Right kidney (tissue), 9 donors: ENCODE results near the gene PYGO2.

ENCODE experiments used
- DNase-seq: peaks from one replicate; pipeline ENCODE4 v3.0.0-alpha.2; 2016
- long read RNA-seq, 8 donors: transcript quantifications; one replicate each; lab custom pipeline, GENCODE V29; 2026

Gene PYGO2, protein sequence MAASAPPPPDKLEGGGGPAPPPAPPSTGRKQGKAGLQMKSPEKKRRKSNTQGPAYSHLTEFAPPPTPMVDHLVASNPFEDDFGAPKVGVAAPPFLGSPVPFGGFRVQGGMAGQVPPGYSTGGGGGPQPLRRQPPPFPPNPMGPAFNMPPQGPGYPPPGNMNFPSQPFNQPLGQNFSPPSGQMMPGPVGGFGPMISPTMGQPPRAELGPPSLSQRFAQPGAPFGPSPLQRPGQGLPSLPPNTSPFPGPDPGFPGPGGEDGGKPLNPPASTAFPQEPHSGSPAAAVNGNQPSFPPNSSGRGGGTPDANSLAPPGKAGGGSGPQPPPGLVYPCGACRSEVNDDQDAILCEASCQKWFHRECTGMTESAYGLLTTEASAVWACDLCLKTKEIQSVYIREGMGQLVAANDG
- long read RNA-seq, donor 1, transcript PYGO2-202 (3 exons, 3,146 nt), result major isoform, 17 of 17 reads
- long read RNA-seq, donor 1, partial matches to known transcripts, result 0 of 17 reads
- long read RNA-seq, donor 1, other reads (novel, unspliced or antisense), result 0 of 17 reads
- long read RNA-seq, donor 2, transcript PYGO2-202 (3 exons, 3,146 nt), result major isoform, 13 of 13 reads
- long read RNA-seq, donor 2, partial matches to known transcripts, result 0 of 13 reads
- long read RNA-seq, donor 2, other reads (novel, unspliced or antisense), result 0 of 13 reads
- long read RNA-seq, donor 3, transcript PYGO2-202 (3 exons, 3,146 nt), result major isoform, 8 of 8 reads
- long read RNA-seq, donor 3, partial matches to known transcripts, result 0 of 8 reads
- long read RNA-seq, donor 3, other reads (novel, unspliced or antisense), result 0 of 8 reads
- long read RNA-seq, donor 4, transcript PYGO2-202 (3 exons, 3,146 nt), result major isoform, 27 of 53 reads
- long read RNA-seq, donor 4, partial matches to known transcripts, result 26 of 53 reads
- long read RNA-seq, donor 4, other reads (novel, unspliced or antisense), result 0 of 53 reads
- long read RNA-seq, donor 5, transcript PYGO2-202 (3 exons, 3,146 nt), result major isoform, 18 of 18 reads
- long read RNA-seq, donor 5, partial matches to known transcripts, result 0 of 18 reads
- long read RNA-seq, donor 5, other reads (novel, unspliced or antisense), result 0 of 18 reads
- long read RNA-seq, donor 6, transcript PYGO2-202 (3 exons, 3,146 nt), result major isoform, 29 of 29 reads
- long read RNA-seq, donor 6, partial matches to known transcripts, result 0 of 29 reads
- long read RNA-seq, donor 6, other reads (novel, unspliced or antisense), result 0 of 29 reads
- long read RNA-seq, donor 7, transcript PYGO2-202 (3 exons, 3,146 nt), result major isoform, 50 of 50 reads
- long read RNA-seq, donor 7, partial matches to known transcripts, result 0 of 50 reads
- long read RNA-seq, donor 7, other reads (novel, unspliced or antisense), result 0 of 50 reads
- long read RNA-seq, donor 8, transcript PYGO2-202 (3 exons, 3,146 nt), result major isoform, 26 of 26 reads
- long read RNA-seq, donor 8, partial matches to known transcripts, result 0 of 26 reads
- long read RNA-seq, donor 8, other reads (novel, unspliced or antisense), result 0 of 26 reads

DNA sequence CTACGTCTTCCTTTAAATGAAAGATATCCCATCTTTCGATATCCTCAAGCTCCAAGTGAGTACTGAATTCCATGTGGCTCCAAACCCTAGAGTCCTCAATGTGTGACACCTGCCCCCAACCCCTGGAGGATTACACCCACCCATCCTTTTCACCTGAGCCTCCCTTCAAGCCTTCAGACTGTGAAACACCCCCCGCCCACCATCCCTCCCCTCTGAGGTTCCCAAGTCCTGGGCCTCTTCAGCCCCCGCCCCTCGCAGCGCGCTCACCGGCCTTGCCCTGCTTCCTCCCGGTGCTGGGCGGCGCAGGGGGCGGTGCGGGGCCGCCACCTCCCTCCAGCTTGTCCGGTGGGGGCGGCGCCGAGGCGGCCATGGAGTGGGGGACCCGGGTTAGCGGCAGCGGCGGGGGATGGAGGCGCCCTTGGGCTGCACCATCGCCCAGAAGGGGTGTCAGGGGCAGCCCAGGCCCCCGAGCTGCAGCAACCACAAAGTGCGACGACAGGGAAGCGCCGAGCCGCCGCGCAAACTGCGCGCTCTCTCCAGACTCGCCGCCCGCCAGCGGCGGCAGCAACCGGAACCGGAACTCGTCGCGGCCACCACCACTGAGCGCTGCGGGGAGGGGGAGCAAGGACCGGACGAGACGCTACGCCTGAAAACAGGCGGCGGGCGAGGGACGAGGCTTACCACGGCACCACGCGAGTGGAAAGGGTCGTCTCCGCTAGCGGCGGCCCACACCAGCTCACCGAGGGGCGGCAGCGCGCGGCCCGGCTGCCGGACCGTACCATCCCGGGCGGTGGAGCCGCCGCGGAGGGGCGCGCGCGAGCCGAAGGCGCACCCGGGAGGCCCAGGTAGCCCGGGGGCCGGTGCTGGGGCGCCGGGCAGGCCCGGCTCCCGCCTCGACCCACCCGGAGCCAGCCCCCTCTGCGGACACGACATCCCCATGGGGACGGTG lies at the start of gene PYGO2:
PYGO2 (minus strand) TSS at position 576 of the 949 bp plus-strand sequence; CDS start at position 370, 206 bp downstream.
- peak; percentile 99 for DNase-seq

DNA sequence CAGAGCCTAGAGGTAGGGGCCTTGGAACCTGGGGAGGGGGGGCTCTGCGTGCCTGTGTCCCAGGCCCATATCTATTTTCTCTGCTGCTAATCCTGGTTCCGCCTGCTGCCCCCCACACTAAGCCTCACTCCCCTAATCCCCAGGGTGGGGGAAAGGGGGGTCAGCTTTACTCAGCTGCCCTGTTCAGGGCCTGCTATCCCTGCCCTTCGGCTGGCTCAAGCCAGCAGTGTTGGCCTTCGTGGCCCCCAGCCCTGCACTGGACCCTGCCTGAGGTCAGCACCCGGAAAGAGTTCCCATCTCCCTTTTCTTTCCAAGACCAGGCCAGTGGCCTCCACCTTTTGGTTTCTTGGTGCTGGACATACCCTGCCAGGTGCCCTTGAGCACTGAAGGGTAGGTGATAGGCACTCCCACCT lies 49.4 kb upstream of the PYGO2 start:
- DNase-seq, result no peak

DNA sequence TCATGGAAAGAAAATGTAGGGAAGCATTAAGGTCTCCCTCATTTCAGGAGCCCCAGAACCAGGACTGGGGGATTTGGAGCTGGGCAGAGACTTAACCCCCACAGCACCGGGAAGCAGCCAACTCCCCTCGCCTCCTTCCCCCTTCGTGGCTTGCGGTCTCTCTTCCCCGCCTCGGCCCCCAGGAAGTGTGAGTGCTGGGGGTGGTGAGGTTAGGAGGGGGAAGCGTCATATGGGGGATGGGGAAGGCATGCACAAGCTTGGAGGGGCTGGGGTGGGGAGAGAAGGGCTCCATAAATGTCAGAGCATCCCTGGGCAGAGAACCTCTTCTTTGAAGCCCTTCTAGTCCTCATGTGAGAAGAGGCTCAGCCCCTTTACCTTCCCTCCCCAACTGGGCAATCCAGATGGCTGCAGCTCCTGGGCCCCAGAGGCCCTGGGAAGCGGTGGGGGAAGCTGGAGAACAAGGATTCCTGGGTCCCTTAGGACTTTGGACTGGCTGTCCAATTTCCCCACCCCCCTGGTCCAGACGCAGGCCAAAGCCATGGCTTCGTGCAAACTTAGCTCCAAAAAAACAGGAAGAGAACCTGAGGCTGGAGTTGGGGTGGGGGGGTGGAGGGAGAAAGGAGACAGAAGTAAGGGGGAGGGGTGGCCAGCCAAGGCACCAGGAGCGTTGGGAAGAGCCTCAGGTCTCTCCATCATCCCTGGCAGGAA lies 48.8 kb upstream of the PYGO2 start:
- no peak for DNase-seq

GRCh38 chr1:155009742-155010141 lies 48.2 kb upstream of the PYGO2 start:
- no peak for DNase-seq

- no peak for DNase-seq
Measured at GRCh38 chr1:155009221-155009711, 47.7 kb upstream of the PYGO2 start.

GRCh38 chr1:155008015-155008941 lies 46.7 kb upstream of the PYGO2 start:
- no peak for DNase-seq

- DNase-seq, result no peak
Measured at GRCh38 chr1:155007251-155007828, 45.8 kb upstream of the PYGO2 start.

DNA sequence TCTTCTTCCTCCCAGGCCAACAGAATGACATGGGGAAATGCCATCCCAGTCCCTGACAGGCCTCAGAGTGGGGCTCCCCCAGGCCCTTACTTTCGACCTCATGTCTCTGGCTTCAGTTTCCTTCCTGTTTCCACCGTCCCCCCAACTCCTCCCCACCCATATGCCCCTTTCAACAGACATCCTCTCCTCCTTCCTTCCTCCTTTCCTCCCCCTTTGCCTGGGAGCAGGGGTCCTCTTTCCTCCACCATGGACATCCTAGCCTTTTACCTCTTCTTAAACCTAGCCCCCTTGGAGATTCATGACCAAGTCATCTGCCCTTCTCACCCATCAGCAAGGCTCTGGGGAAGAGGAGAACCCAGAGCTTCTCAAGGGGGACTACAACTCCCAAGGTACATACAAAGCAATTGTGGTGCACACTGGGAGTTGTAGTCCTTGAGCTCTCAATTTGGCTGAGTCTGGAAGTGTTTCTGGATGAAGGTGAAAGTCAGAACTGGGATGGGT lies 45.1 kb upstream of the PYGO2 start:
- DNase-seq, result no peak

GRCh38 chr1:155005076-155006011 lies 43.8 kb upstream of the PYGO2 start:
- DNase-seq, result no peak

- DNase-seq, result no peak
Measured at GRCh38 chr1:155004352-155005075, 42.9 kb upstream of the PYGO2 start.

GRCh38 chr1:155003766-155004351 lies 42.3 kb upstream of the PYGO2 start:
- DNase-seq, result peak; percentile 40

DNA sequence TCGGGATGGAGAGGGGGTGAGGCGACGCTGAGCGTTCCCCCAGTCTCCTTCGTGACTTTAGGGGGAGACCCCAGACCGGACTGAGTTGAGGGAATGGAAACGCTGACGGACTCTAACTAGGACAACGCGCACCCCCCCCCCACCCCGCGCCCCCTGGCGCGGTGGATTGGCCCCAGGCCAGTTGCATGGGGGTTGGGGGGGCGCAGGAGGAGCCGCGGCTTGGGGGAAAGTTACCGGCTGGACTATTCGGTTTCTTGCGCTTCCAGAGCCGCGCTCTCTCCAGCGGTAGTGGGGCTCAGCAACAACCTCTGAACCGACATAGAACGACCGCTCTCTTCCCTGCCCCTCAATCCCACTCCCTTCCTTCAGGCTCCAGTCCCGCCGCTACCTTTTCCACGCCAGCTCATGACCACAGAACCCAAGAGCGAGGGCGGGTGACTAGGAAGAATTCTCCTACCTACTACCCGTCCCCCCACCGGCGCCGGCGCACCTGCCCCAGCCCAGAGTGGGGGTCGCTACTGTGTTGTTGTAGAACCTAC lies 41.7 kb upstream of the PYGO2 start:
- DNase-seq, result peak; percentile 68

GRCh38 chr1:155002464-155003226 lies 41.1 kb upstream of the PYGO2 start, which contains the start of gene ZBTB7B:
TSS of gene ZBTB7B (plus strand) at chr1:155002802. CDS start at chr1:155014661, 11,859 bp downstream.
- DNase-seq, result peak; percentile 75

DNA sequence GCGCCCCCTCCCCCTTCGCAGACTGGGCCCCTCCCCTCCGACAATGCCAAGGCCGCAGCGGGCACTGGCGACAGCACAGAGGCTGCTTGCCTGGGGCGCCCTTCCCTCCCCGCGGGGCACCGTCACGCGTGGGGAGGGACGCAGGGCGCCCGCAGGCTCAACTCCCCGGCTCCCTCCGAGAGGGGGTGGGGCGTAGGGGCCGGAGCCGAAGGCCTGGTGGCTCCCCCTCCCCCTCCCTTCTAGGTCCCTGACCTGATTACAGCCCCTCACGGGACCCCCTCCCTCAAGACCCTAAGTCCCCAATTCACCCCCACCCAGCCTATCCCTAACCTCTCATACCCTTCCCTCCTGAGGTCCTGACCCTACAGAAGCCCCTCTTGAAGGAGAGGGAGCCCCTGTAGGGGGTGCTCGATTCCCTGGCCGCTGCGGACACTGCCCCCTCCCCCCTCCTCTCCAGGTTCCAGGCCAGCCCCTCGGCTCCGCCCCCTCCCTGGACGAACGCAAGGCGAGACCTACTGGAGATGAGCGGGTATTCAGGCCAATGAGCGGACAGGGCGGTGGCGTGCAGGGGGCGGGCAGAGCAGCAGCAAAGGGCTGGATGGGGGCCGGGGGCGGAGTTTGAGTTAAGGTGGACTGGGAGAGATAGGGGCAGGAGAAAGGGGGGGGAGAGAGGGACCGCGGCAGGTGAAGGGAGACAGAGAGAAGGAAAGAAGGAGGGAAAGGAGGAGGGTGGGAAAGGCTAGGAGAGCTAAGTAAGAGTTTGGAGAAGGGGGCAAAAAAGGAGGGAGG lies 40.3 kb upstream of the PYGO2 start:
- DNase-seq, result peak; percentile 93
